ENCODE results near the gene OPTN. TPM values are rescaled to one million over a fixed set of nuclear protein-coding genes. Genes with fewer than 3 reads are reported as not detected.

Gene OPTN
- total and polyA plus RNA-seq, 11 donors: 88.2 to 191 (median 128) TPM

DNA sequence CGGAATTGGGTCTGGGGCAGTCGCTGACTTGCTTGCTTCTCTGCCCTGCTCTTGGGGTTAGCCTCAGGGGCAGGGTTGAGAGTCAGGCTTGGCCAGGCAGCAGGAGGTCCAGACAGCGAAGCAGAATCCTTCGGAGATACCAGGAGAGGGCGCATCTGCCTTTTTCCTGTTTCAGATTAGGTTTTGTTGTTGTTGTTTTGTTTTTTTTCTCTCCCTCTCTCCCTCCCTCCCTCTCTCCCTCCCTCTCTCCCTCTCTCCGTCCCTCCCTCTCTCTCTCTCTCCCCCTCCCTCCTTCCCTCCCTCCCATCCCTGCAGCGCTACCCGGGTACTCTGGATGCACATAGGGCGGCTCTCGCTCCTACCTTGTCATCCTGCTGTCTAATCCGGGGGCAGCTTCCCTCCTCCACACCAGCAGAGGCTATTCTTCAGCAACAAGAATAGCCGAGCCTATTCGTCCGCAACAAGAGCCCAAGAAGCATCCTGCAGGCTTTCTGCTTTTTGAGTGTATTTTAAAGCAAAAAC lies 758 bp upstream of the OPTN start:
- H3K4me1 ChIP-seq: peaks cover 0 to 34% (median 22%) of the 10 kb centered on the region in 12 donors
- no peaks in the 10 kb centered on the region for H3K36me3 ChIP-seq
- ATAC-seq (peak in 3 of 4 donors; percentile 11 to 29 (median 19)), DNase-seq (peak in 4 of 5 donors; percentile 41 to 61 (median 46))
- H3K4me3 ChIP-seq: peak overlapping the region; percentile 78 to 98 (median 94)
- no peaks in the 10 kb centered on the region for H3K9me3 ChIP-seq
- no peaks in the 10 kb centered on the region for H3K27me3 ChIP-seq
- TF ChIP-seq POLR2A (IDR thresholded peaks at IDR 0.05): no peak
- TF ChIP-seq, protein P1, sequence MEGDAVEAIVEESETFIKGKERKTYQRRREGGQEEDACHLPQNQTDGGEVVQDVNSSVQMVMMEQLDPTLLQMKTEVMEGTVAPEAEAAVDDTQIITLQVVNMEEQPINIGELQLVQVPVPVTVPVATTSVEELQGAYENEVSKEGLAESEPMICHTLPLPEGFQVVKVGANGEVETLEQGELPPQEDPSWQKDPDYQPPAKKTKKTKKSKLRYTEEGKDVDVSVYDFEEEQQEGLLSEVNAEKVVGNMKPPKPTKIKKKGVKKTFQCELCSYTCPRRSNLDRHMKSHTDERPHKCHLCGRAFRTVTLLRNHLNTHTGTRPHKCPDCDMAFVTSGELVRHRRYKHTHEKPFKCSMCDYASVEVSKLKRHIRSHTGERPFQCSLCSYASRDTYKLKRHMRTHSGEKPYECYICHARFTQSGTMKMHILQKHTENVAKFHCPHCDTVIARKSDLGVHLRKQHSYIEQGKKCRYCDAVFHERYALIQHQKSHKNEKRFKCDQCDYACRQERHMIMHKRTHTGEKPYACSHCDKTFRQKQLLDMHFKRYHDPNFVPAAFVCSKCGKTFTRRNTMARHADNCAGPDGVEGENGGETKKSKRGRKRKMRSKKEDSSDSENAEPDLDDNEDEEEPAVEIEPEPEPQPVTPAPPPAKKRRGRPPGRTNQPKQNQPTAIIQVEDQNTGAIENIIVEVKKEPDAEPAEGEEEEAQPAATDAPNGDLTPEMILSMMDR (IDR thresholded peaks at IDR 0.05): peak in 4 of 12 donors; percentile 9 to 44 (median 14)
- intact Hi-C loops (cut with DNase I): loop anchor here in 3 of 10 donors (10.0 kb wide), 2 partner anchors 194 to 384 kb away; no protein-coding TSS in a partner anchor
- 2 to 5% (median 4%) methylated on average over 14 of the region's 14 CpGs for WGBS, 4 donors
- H3K27ac ChIP-seq: peak overlapping the region in 11 of 12 donors; percentile 89 to 99 (median 97)

DNA sequence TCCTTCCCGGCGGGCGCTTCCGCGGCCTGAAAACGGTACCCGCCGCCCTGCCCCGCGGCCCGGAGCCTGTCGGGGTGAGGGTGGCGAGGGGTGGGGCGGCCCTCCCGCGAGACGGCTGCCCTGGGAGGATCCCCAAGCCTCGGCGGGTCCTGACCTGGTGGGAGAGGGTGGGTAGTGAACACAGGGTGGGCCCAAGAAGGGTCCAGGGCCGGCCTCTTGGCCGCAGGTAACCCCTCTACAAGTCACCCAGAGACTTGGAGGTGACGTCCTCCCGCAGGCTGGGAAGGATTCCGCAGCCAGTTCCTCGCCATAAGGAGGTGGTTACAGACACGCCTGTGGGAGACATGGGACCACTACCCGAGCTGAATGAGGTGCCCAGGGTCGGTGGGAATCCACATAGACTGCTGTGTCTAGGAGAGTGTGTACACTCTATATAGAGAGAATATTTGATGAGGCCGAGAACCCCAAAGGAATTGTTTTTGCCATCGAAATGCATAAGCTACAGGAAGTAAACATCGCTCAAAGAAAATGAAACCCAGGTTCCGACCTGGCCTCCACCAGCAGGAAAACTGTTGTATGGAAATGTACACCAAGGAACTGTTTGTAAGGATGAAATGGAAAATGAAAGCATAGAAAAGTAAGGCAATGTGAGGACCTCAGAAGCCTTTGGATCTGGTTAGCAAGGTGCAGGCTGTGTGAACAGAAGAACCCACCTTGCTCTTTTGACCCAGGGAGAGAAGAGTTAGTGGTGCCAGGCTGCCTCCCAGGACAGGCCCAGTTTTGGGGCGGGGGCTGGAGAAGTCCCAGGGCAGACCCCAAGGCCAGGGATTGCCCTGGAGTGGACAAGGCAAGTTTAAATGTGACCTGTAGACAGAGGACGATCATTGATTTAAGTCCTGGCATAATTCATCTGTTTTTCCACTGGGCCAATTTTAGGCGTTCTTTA lies 659 bp downstream of the OPTN start:
- 3 to 4% (median 4%) methylated on average over 29 to 35 of the region's 35 CpGs for WGBS, 4 donors
- DNase-seq (peak; percentile 24 to 70 (median 45)), ATAC-seq (peak in 3 of 4 donors; percentile 16 to 61 (median 50))
- peak overlapping the region; percentile 78 to 98 (median 94) for H3K4me3 ChIP-seq
- intact Hi-C loops (cut with DNase I): no loop called here
- no peaks in the 10 kb centered on the region for H3K9me3 ChIP-seq
- H3K4me1 ChIP-seq: peaks cover 0 to 47% (median 30%) of the 10 kb centered on the region in 12 donors
- no peak for TF ChIP-seq POLR2A (IDR thresholded peaks at IDR 0.05)
- TF ChIP-seq, protein P1 (IDR thresholded peaks at IDR 0.05): no peak
- peaks cover 0 to 12% (median 7%) of the 10 kb centered on the region in 9 donors for H3K36me3 ChIP-seq
- H3K27me3 ChIP-seq: no peaks in the 10 kb centered on the region
- peak overlapping the region; percentile 86 to 99 (median 96) for H3K27ac ChIP-seq

DNA sequence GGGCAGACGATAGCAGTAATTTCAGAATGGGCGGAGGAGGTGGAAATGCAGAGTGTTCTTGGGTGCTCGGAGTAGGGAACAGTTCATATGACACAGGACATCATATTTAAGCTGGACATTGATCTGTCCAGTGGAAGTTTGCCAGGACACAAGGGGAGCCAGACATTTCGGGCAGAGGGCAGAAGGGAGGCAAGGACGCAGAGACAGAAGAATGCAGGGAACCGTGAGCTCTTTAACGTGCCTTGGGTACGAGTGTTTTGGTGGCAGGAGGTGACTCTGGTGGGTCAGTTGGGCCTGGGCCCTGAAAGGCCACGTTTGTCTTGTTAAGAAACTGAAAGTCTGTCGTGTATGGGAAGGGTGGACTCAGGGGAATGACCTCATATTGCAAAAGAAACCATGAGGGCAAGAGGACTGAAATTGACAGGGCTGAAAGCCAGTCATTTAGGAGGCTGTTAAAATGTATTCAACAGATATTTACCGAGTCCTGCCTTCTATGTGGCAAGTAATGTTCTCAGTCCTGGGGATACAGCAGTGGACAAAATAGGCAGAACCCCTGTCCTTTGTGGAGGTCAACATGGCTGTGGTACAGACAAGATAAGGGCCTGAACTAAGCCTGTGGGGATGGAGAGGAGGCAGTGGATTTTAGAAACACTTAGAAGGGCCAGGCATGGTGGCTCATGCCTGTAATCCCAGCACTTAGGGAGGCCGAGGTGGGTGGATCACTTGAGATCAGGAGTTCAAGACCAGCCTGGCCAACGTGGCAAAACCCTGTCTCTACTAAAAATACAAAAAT lies 2.2 kb downstream of the OPTN start:
- DNase-seq: no peak
- peaks cover 0 to 23% (median 7%) of the 10 kb centered on the region in 9 donors for H3K36me3 ChIP-seq
- H3K9me3 ChIP-seq: no peaks in the 10 kb centered on the region
- peak; percentile 7 to 23 (median 12) for ATAC-seq
- intact Hi-C loops (cut with DNase I): no loop called here
- WGBS, 4 donors: 24 to 33% (median 29%) methylated on average over 13 of the region's 13 CpGs
- TF ChIP-seq, protein P1 (IDR thresholded peaks at IDR 0.05): no peak
- TF ChIP-seq POLR2A (IDR thresholded peaks at IDR 0.05): no peak
- peak overlapping the region; percentile 56 to 99 (median 96) for H3K27ac ChIP-seq
- peaks cover 0 to 60% (median 31%) of the 10 kb centered on the region in 12 donors for H3K4me1 ChIP-seq
- peak overlapping the region in 10 of 12 donors; percentile 26 to 98 (median 94) for H3K4me3 ChIP-seq
- H3K27me3 ChIP-seq: no peaks in the 10 kb centered on the region
